ENCODE data around the gene ATXN2L.

The ATXN2L gene

GRCh38 chr16:28838558-28838918 is 15.7 kb downstream of the ATXN2L start:
- no peaks in the 10 kb centered on the region for H3K27me3 ChIP-seq (ENCODE audit: insufficient read depth, low read length)
- no peaks in the 10 kb centered on the region for H3K9me3 ChIP-seq (ENCODE audit: low read length)
- H3K4me2 ChIP-seq (ENCODE audit: low read length): no peak overlapping the region
- H3K4me1 ChIP-seq (ENCODE audit: insufficient read depth, low read length, severe bottlenecking): no peaks in the 10 kb centered on the region
- H3K4me3 ChIP-seq (ENCODE audit: low read depth, low read length, poor library complexity, severe bottlenecking): no peak overlapping the region
- H3F3A ChIP-seq (ENCODE audit: insufficient read depth, low read length): 0 out of 2 replicates have a peak, but pooled peaks cover 8% of the 10 kb centered on the region
- H3K9me2 ChIP-seq (ENCODE audit: low read depth, low read length): no peaks in the 10 kb centered on the region
- no peak overlapping the region for H3K27ac ChIP-seq (ENCODE audit: low read depth, low read length, poor library complexity, severe bottlenecking)
- H2AFZ ChIP-seq (ENCODE audit: low read length): no peak overlapping the region
- H3K36me3 ChIP-seq (ENCODE audit: insufficient read depth, low read length): peaks cover 82% of the 10 kb centered on the region
- no peaks in the 10 kb centered on the region for H3K79me2 ChIP-seq (ENCODE audit: insufficient read depth, low read length)
- H3K9ac ChIP-seq (ENCODE audit: low read length): no peak overlapping the region
- TF ChIP-seq CTCF (IDR thresholded peaks at IDR 0.05; ENCODE audit: low read length): no peak
- TF ChIP-seq EZH2 (IDR thresholded peaks at IDR 0.05; ENCODE audit: borderline replicate concordance, low read length): no peak
- H4K20me1 ChIP-seq (ENCODE audit: insufficient read depth, low read length): no peaks in the 10 kb centered on the region

GRCh38 chr16:28839004-28839639 is 16.3 kb downstream of the ATXN2L start:
- Histone ChIP-seq H3K9me2 (ENCODE audit: low read depth, low read length) (no peaks in the 10 kb centered on the region), H3K27me3 (ENCODE audit: insufficient read depth, low read length) (no peaks in the 10 kb centered on the region), H3K4me3 (ENCODE audit: low read depth, low read length, poor library complexity, severe bottlenecking) (no peak overlapping the region), H3K9ac (ENCODE audit: low read length) (no peak overlapping the region), H2AFZ (ENCODE audit: low read length) (no peak overlapping the region), H3K4me1 (ENCODE audit: insufficient read depth, low read length, severe bottlenecking) (no peaks in the 10 kb centered on the region), H4K20me1 (ENCODE audit: insufficient read depth, low read length) (no peaks in the 10 kb centered on the region), H3K79me2 (ENCODE audit: insufficient read depth, low read length) (no peaks in the 10 kb centered on the region), H3K27ac (ENCODE audit: low read depth, low read length, poor library complexity, severe bottlenecking) (no peak overlapping the region), H3K4me2 (ENCODE audit: low read length) (no peak overlapping the region), H3K9me3 (ENCODE audit: low read length) (no peaks in the 10 kb centered on the region), H3K36me3 (ENCODE audit: insufficient read depth, low read length) (peaks cover 82% of the 10 kb centered on the region), H3F3A (ENCODE audit: insufficient read depth, low read length) (0 out of 2 replicates have a peak, but pooled peaks cover 8% of the 10 kb centered on the region)
- TF ChIP-seq CTCF (IDR thresholded peaks at IDR 0.05; ENCODE audit: low read length) (no peak), EZH2 (IDR thresholded peaks at IDR 0.05; ENCODE audit: borderline replicate concordance, low read length) (no peak)

GRCh38 chr16:28839899-28840298 is 17.1 kb downstream of the ATXN2L start:
- Histone ChIP-seq H3K4me1 (ENCODE audit: insufficient read depth, low read length, severe bottlenecking) (peaks cover 3% of the 10 kb centered on the region), H3K4me2 (ENCODE audit: low read length) (no peak overlapping the region), H3K36me3 (ENCODE audit: insufficient read depth, low read length) (peaks cover 82% of the 10 kb centered on the region), H3K9me3 (ENCODE audit: low read length) (no peaks in the 10 kb centered on the region), H3K9me2 (ENCODE audit: low read depth, low read length) (no peaks in the 10 kb centered on the region), H3K9ac (ENCODE audit: low read length) (no peak overlapping the region), H3K27ac (ENCODE audit: low read depth, low read length, poor library complexity, severe bottlenecking) (peak overlapping the region; percentile 27), H3K79me2 (ENCODE audit: insufficient read depth, low read length) (peaks cover 2% of the 10 kb centered on the region; the same call in 1 of the 2 replicates), H4K20me1 (ENCODE audit: insufficient read depth, low read length) (no peaks in the 10 kb centered on the region), H2AFZ (ENCODE audit: low read length) (no peak overlapping the region), H3F3A (ENCODE audit: insufficient read depth, low read length) (0 out of 2 replicates have a peak, but pooled peaks cover 8% of the 10 kb centered on the region), H3K27me3 (ENCODE audit: insufficient read depth, low read length) (no peaks in the 10 kb centered on the region), H3K4me3 (ENCODE audit: low read depth, low read length, poor library complexity, severe bottlenecking) (no peak overlapping the region)
- TF ChIP-seq CTCF (IDR thresholded peaks at IDR 0.05; ENCODE audit: low read length): no peak
- TF ChIP-seq EZH2 (IDR thresholded peaks at IDR 0.05; ENCODE audit: borderline replicate concordance, low read length): no peak

Measured in OCI-LY1 (cell line).